ENCODE results near the gene RPIA.

Gene RPIA

DNA sequence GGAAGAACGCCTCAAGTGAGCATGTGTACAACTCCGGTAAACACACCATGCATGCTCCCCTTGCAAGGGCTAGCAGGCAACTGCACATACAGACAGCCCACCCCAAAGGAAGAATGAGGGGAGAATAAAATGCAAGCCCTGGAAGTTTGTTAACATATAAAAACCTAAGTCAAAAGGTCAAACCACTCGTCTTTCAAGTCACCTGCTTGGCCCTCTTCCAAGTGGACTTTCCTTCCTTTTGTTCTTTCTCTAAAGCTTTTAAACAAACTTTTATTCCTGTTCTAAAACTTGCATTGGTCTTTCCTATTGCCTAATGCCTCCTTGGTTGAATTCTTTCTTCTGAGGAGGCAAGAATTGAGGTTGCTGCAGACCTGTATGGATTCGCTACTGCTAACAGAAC, 5.2 kb upstream of the RPIA start:
- DNase-seq, result no peak

GRCh38 chr2:88687384-88687783, 4.1 kb upstream of the RPIA start:
- DNase-seq, result no peak

- DNase-seq, result peak; percentile 11 to 25 (median 20)
These were observed 708 bp upstream of the RPIA start for GRCh38 chr2:88690591-88691338.

DNA sequence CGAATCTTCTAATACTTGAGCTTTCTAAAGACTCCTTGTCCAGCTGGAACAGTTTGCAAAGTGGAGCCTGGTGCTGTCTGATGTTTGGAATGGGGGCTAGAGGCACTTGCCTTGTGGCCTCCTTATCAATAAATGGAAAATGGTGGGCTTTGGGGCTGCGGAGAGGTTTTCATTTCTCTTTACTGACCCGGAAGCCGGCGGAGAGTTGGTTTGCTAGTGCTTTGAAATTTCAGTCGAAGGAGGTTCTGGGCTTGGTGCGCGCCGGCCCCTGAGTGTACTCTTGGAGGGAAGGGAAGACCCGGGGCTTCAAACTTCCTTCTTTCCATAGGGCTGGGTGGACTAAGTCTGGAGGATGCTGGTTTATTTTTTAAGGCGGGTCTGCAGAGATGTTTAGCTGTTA, 714 bp downstream of the RPIA start:
- peak in 2 of 4 experiments; percentile 9 to 10 for DNase-seq

- no peak for DNase-seq
These were observed 2.5 kb downstream of the RPIA start for GRCh38 chr2:88693911-88694414.

- no peak for DNase-seq
These were observed 5.1 kb downstream of the RPIA start for GRCh38 chr2:88696611-88697010.

DNA sequence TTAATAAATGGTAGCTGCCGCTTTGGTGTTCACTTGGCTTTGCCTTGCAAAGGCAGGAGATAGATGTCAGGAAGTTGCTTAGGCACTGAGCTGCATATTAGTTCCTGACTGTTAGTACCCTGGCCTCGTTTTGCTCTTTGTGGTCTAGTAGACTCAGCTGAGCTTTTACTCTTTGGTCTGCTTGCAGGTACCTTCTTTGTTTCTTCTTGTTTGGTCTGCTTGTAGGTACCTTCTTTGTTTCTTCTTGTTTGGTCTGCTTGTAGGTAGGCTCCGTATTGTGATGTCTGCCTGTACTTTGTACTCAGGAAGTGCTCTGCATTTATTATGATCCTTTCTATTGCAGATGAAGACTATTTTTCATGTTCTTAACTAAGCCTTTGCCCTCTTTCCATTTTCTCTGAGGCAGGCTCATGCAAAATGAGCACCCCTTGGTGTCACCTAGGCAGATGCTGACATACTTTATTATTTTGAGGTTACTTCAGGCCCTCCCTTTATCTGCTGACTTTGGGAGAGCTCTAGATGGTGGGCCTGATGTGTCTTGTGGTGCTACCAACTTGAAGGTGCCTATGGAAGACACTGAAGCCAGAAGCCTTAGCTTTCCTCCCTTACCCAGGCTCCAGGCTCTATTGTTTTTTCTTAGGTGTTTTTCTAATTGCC, 6.0 kb downstream of the RPIA start:
- no peak for DNase-seq

- no peak for DNase-seq
These were observed 6.5 kb downstream of the RPIA start for GRCh38 chr2:88698027-88698413.

- DNase-seq, result no peak
These were observed 7.2 kb downstream of the RPIA start for GRCh38 chr2:88698498-88699233.

GRCh38 chr2:88707003-88707402, 15.5 kb downstream of the RPIA start:
- no peak for DNase-seq

DNA sequence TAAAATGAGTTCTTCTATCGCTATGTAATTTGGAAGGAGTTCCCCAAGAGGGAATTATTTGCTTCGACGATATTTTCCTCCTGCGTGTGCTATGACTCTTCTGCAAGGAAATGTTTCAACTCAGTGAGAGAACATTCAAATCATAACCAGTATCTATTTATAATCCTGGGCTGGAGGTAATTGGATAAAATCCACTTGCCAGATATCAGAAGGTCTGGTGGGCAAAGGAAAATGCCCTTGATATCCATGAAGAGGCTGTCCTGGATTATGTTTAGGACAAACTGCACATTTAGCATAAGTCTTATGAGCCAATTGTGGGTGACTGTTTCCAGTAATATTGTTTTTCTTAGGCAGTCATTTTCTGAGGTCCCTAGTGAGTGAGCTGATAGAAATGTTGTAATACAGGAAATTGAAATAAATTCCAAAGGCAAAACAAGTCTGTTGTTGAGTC, 17.7 kb downstream of the RPIA start:
- DNase-seq, result no peak

DNA sequence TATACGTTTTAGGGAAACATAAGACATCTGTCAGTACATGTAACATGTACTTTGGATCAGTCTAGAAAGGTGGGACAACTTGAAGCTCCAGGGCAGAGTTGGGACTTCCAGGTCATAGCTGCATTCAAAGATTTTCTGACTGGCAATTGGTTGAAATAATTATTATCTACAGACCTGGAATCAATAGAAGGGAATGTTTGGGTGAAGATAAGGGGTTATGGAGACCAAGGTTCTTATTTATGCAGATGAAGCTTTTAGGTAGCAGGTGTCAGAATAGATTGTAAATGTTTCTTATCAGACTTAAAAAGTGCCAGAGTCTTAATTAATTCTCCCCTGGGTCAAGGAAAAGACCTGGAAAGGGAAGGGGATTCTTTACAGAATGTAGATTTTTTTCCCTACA, 19.8 kb downstream of the RPIA start:
- no peak for DNase-seq

DNA sequence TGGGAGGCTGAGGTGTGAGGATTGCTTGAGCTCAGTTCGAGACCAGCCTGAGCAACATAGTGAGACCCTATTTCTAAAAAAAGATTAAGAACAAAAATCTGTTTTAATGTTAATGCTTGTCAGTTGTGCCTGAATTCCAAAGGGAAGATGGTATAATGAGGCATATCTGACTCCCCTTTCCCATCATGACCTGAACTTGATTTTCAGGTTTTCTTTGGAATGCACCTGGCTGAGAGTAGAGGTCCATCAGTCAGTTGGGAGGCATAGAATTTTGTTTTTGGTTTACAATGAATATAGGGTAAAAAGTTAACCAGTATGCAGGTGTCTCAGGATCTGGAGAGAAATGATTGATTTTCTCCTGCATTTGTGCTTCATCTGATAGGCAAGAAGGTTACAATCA, 20.4 kb downstream of the RPIA start:
- no peak for DNase-seq

DNA sequence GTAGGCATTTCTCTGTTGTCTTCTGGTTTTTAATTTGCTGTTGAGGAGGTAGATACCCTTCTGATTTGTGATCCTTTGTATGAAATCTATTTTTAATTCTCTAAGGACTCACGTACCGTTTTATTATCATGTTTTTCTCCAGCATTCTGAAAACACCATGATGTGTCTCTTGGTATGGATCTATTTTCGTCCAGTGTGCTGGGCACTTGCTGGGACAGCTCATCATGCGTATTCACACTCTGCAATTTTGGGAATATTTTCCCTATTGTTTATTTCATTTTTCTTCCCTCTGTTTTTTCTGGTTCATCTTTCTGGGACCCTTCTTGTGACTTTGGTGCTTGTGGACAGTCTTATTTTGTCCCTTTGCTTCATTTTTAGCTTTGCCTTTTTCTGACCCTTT, 21.9 kb downstream of the RPIA start:
- DNase-seq, result no peak

GRCh38 chr2:88714667-88715066, 23.2 kb downstream of the RPIA start:
- DNase-seq, result no peak

DNA sequence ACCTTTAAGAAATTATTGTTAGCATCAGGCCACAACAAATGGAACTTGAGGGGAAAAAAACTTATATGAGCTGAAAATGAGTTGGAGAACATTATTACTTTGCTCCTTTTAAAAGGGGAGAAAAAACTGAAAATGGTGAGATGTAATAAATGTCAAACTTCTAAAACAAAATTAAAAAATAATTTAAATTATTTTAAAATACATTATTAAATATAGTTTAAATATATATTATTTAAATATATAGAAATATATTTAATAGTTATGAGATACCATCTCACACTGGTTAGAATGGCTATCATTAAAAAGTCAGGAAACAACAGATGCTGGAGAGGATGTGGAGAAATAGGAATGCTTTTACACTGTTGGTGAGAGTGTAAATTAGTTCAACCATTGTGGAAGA, 28.9 kb downstream of the RPIA start:
- no peak for DNase-seq

DNA sequence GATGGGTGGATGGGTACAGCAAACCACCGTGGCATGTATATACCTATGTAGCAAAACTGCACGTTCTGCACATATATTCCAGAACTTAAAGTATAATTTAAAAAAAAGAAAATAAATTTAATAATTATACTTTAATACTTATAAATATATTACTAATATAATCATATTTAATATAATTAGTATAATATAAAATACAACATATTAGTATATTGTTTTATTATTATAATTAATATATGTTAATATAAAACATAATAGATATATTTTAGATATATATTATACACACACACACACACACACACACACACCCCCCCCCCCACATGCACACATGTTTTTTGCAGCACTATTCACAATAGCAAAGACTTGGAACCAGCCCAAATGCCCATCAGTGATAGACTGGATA, 29.8 kb downstream of the RPIA start:
- no peak for DNase-seq

DNA sequence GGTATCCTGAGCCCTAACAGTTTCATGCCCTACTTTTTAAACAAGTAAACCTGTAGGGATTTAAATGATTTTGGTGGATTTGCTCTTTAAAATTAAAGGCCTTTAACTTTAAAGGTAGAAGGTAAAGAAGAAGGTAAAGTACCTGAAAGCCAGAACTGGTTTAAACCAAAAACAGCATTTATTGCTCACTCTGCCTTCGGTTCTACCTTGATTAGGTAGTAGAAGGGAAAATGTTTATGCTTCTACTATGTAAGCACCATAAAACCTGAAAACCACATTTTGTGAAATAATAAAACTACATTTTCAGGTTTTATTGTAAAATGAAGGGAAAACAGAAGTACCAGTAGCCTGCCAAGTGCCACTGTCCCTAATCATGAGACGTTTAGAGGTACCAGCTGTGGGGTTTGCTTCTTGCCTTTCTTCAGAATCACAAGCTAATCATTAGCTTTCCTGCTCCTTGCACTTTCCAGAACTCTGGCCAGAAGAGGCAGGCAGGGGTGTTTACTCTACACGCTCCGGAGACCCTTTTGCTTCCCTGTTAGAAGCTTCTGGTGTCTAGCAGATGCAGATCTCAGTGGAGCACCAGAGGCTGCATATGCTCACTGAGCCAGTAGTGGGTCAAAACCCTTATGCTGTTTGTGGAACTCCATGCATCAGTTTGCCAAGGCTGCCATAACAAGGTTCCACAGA, 33.3 kb downstream of the RPIA start:
- DNase-seq, result no peak

DNA sequence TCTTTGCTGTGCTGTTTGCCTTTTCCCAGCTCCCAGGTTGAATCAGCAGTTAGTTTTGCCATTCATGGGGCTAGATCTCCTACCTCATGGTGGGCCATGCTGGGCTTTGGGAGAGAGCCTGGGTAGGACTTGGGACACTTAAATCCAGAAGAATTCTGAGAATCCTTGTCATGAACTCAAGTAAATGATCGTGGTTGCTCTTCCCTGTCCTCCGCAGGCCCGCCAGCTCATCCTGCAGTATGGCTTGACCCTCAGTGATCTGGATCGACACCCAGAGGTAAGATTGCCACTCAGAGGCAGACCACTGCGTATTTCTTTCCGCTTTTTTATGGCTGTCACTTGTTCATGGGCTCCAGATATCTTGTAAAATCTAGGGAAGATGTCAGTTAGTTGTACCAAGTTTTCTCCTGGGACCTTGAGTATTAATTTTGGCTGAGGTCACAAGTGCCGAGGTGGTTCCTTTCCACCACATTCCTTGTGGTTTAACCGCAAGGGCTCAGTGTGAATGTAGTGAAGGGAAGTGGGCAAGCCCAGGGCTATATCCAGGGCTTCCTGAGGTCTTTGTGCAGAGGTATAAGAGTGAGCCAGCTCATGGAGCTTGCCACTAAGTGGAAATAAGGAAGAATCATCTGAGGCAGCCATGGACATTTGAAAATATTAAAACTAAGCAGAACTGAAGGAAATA, 37.7 kb downstream of the RPIA start:
- DNase-seq, result no peak

- no peak for DNase-seq
These were observed 41.9 kb downstream of the RPIA start for GRCh38 chr2:88733155-88733902.

DNA sequence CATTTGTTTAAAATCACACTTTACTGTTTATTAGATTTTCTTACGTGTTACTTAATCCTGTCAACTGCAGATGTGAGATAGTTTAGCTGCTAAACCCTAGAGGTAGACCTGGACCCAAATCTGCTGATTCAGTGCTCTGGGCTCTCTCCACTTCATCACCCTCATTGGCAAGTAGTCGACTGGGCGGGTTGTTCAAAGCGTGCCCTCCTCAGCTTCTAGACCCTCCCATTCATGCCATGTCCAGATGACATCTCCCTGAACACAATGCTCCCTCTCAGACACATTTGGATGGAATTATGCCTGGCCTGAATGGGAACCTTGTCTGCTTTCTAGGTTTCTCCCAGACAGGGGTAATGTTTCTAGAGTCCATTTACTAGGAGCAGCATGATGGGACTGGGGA, 43.7 kb downstream of the RPIA start:
- DNase-seq, result no peak

- DNase-seq, result no peak
These were observed 44.4 kb downstream of the RPIA start for GRCh38 chr2:88735853-88736252.
